ENCODE data around the gene EPS8L2.

The EPS8L2 gene

DNA sequence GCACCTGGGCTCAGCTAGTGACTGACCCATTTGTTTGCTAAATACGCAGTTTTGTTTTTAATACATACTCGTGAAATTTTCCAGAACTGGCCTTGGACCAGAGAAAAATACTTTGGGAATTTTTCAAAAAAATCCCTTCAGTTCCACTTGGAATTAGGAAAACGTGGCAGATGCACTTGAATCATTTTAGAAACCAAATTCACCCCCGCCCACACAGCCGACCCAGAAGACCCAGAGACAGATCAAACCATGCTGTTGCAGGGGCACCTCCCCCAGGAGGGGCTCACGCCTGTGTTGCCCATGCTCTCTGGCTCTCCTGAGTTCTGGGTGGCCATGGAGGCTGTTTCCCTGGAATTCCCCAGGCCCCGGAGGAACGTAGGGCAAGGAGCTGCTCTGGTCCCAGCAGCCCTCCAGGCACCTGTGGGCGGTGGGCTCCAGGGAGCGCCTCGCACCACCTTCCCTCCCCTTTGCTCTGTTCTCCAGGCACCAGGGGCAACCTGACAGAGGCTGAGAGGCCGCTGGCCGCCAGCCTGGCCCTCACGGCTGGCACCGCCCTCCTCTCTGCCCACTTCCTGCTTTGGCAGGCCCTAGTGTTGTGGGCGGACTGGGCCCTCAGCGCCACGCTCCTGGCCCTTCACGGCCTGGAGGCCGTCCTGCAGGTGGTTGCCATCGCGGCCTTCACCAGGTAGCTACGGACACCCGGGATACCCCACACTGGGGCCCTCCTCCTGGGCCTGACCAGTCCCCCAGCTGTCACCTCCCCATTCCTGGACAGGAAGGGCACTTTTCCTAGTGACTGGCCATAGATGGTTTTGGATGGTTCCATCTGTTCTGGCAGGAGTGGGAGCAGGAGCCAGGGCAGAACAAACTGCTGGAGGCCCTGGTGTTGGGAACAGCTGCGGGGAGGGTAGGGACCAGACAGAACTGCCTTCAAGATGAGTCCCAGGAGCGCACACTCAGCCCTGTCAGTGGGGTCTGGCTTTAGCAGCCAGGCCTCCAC is 3.3 kb upstream of the EPS8L2 start:
- TF ChIP-seq GABPA (IDR thresholded peaks at IDR 0.05; ENCODE audit: low read depth) (no peak), POLR2AphosphoS5 (IDR thresholded peaks at IDR 0.05; ENCODE audit: low read depth) (no peak; the same call in 1 of the 2 replicates), SPI1 (IDR thresholded peaks at IDR 0.05; ENCODE audit: borderline replicate concordance, low read depth) (no peak)
- TF ChIP-seq, protein P1, sequence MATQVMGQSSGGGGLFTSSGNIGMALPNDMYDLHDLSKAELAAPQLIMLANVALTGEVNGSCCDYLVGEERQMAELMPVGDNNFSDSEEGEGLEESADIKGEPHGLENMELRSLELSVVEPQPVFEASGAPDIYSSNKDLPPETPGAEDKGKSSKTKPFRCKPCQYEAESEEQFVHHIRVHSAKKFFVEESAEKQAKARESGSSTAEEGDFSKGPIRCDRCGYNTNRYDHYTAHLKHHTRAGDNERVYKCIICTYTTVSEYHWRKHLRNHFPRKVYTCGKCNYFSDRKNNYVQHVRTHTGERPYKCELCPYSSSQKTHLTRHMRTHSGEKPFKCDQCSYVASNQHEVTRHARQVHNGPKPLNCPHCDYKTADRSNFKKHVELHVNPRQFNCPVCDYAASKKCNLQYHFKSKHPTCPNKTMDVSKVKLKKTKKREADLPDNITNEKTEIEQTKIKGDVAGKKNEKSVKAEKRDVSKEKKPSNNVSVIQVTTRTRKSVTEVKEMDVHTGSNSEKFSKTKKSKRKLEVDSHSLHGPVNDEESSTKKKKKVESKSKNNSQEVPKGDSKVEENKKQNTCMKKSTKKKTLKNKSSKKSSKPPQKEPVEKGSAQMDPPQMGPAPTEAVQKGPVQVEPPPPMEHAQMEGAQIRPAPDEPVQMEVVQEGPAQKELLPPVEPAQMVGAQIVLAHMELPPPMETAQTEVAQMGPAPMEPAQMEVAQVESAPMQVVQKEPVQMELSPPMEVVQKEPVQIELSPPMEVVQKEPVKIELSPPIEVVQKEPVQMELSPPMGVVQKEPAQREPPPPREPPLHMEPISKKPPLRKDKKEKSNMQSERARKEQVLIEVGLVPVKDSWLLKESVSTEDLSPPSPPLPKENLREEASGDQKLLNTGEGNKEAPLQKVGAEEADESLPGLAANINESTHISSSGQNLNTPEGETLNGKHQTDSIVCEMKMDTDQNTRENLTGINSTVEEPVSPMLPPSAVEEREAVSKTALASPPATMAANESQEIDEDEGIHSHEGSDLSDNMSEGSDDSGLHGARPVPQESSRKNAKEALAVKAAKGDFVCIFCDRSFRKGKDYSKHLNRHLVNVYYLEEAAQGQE (IDR thresholded peaks at IDR 0.05; ENCODE audit: insufficient replicate concordance, low read depth): no peak
- TF ChIP-seq, protein P2, sequence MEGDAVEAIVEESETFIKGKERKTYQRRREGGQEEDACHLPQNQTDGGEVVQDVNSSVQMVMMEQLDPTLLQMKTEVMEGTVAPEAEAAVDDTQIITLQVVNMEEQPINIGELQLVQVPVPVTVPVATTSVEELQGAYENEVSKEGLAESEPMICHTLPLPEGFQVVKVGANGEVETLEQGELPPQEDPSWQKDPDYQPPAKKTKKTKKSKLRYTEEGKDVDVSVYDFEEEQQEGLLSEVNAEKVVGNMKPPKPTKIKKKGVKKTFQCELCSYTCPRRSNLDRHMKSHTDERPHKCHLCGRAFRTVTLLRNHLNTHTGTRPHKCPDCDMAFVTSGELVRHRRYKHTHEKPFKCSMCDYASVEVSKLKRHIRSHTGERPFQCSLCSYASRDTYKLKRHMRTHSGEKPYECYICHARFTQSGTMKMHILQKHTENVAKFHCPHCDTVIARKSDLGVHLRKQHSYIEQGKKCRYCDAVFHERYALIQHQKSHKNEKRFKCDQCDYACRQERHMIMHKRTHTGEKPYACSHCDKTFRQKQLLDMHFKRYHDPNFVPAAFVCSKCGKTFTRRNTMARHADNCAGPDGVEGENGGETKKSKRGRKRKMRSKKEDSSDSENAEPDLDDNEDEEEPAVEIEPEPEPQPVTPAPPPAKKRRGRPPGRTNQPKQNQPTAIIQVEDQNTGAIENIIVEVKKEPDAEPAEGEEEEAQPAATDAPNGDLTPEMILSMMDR (IDR thresholded peaks at IDR 0.05; ENCODE audit: insufficient read depth, low read length): no peak
- Histone ChIP-seq H3K27me3 (ENCODE audit: insufficient read depth, poor library complexity, severe bottlenecking) (peaks cover 11% of the 10 kb centered on the region), H3K27ac (replicated peaks) (no peak overlapping the region), H3K4me3 (replicated peaks; ENCODE audit: insufficient read depth, low read length) (no peak overlapping the region)
- DNase-seq (ENCODE audit: low read depth in 1 of 2, low spot score in 1 of 2): no peak

GRCh38 chr11:703506-703905 is 2.5 kb upstream of the EPS8L2 start:
- TF ChIP-seq, protein P1 (IDR thresholded peaks at IDR 0.05; ENCODE audit: insufficient replicate concordance, low read depth): no peak
- TF ChIP-seq POLR2AphosphoS5 (IDR thresholded peaks at IDR 0.05; ENCODE audit: low read depth): no peak
- TF ChIP-seq, protein P2 (IDR thresholded peaks at IDR 0.05; ENCODE audit: insufficient read depth, low read length): no peak
- TF ChIP-seq SPI1 (IDR thresholded peaks at IDR 0.05; ENCODE audit: borderline replicate concordance, low read depth): no peak
- no peak for TF ChIP-seq GABPA (IDR thresholded peaks at IDR 0.05; ENCODE audit: low read depth)
- H3K4me3 ChIP-seq (replicated peaks; ENCODE audit: insufficient read depth, low read length): no peak overlapping the region
- peaks cover 15% of the 10 kb centered on the region for H3K27me3 ChIP-seq (ENCODE audit: insufficient read depth, poor library complexity, severe bottlenecking)
- no peak overlapping the region for H3K27ac ChIP-seq (replicated peaks)
- DNase-seq (ENCODE audit: low read depth in 1 of 2, low spot score in 1 of 2): no peak

GRCh38 chr11:704228-704674 is 1.8 kb upstream of the EPS8L2 start:
- H3K27ac ChIP-seq (replicated peaks): no peak overlapping the region

More at GRCh38 chr11:704228-704674, 1.8 kb upstream of the EPS8L2 start:
- no peak for DNase-seq (ENCODE audit: low read depth in 1 of 2, low spot score in 1 of 2)
- no peak overlapping the region for H3K4me3 ChIP-seq (replicated peaks; ENCODE audit: insufficient read depth, low read length)
- H3K27me3 ChIP-seq (ENCODE audit: insufficient read depth, poor library complexity, severe bottlenecking): peaks cover 16% of the 10 kb centered on the region
- TF ChIP-seq SPI1 (IDR thresholded peaks at IDR 0.05; ENCODE audit: borderline replicate concordance, low read depth) (no peak), GABPA (IDR thresholded peaks at IDR 0.05; ENCODE audit: low read depth) (no peak)
- TF ChIP-seq, protein P1 (IDR thresholded peaks at IDR 0.05; ENCODE audit: insufficient replicate concordance, low read depth): no peak

Data from HL-60 (cell line).